Measurements from ENCODE around the gene MTMR2. TPM values are rescaled to one million over a fixed set of nuclear protein-coding genes. Genes with fewer than 3 reads are reported as not detected.

MTMR2 gene
- total RNA-seq, 1 experiment from 2014 or later, result 29.1 TPM

DNA sequence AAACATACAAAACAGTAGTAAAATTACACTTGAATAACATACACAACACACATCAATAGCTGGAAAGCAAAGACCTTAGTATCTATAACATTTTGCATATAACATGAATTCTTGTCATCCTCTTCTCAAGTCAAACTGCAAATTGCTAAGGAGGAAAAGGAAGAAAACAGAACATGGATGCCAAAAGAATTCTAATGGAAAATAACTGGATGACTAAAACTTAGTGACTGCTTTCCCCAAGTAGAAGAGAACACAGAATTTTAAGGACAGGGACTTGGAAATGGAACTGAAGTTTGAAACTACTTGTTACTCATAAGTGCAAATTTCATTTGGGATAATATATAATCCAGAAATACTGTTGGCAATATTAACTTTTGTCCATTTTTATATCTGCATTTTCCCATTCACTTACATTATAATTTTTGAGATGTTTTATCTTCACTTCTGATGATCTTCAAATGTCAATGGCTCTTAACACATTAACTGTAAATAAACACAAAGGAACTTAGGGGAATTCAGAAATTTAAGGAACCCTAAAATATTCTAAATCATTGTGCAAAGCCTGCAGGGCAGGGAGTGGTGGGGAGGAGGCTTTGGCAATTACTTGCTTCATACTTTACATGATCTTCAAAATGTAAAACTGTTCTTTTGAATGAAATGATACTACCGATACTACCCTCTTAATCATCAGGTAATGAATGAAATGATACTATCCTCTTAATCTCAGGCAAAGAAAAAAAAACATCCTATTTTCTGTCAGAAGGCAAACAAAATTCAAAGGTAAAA, 9.9 kb downstream of the MTMR2 start:
- Histone ChIP-seq H3K79me2 (ENCODE audit: insufficient read depth, low read length) (peaks cover 76% of the 10 kb centered on the region), H3K4me3 (replicated peaks in 1 of 2; ENCODE audit: low read depth in 1 of 2, low read length in 2 of 2) (no peak overlapping the region), H3K36me3 (ENCODE audit: control insufficient read depth in 1 of 2, insufficient read depth in 2 of 2, low read length in 2 of 2) (no peaks in the 10 kb centered on the region), H3K4me2 (ENCODE audit: low read length) (no peak overlapping the region), H4K20me1 (ENCODE audit: insufficient read depth) (no peaks in the 10 kb centered on the region), H3K27ac (ENCODE audit: low read depth, low read length) (no peak overlapping the region), H3K9me3 (ENCODE audit: control insufficient read depth in 1 of 2, insufficient read depth in 1 of 2, low read depth in 1 of 2, low read length in 2 of 2) (no peaks in the 10 kb centered on the region), H2AFZ (ENCODE audit: low read depth, low read length, poor library complexity, severe bottlenecking) (no peak overlapping the region), H3K9ac (ENCODE audit: low read length) (no peak overlapping the region), H3K4me1 (ENCODE audit: control insufficient read depth in 1 of 2, insufficient read depth in 2 of 2, low read length in 2 of 2) (no peaks in the 10 kb centered on the region), H3K9me2 (ENCODE audit: insufficient read depth) (no peaks in the 10 kb centered on the region), H3K27me3 (ENCODE audit: insufficient read depth, low read length) (no peaks in the 10 kb centered on the region)
- RAD21 ChIA-PET (ENCODE audit: low non-redundant PET in 1 of 2, low total read pairs in 2 of 2, uncharacterized antibody in 2 of 2, unreplicated experiment in 2 of 2), result no interaction called here
- intact Hi-C loops (cut with micrococcal nuclease), result no loop called here
- TF ChIP-seq SIN3A (IDR thresholded peaks at IDR 0.05; ENCODE audit: low read depth), result no peak
- no TSS peak for BruUV-seq (replicated peaks)
- CTCF ChIA-PET, result no interaction called here
- DNase-seq (ENCODE audit: low read depth, low spot score), result no peak
- POLR2A ChIA-PET, result no interaction called here
- no peak for ATAC-seq

DNA sequence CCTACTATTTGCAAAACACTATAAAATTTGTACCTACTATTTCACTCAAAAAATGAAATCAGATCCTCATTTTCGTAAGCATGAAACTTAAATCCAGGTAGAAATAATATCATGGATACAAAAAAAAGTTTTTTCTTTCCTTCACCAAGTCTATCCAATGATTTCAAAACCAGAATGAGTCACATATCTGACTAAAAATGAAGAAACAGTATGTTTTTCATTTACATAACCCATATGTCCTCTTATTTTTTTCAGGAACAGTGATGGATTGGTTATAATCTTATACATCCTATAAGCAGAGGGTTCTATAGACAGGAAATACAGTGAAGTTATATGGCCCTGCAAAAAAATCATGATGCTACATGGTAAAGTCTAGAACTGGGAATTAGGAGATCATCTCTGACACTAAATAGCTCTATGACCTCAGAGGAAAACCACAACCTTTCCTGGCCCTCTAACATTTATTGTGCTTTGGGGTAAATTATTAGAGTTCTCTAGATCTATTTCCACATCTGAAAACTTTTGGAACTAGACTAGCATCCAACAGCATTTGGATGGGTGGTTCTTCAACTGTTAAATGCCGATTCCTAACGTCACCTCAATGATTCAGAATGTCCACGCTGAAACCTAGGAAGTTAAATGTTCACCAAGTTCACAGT, 10.9 kb downstream of the MTMR2 start:
- Histone ChIP-seq H3K9me2 (ENCODE audit: insufficient read depth) (no peaks in the 10 kb centered on the region), H3K9me3 (ENCODE audit: control insufficient read depth in 1 of 2, insufficient read depth in 1 of 2, low read depth in 1 of 2, low read length in 2 of 2) (no peaks in the 10 kb centered on the region), H3K36me3 (ENCODE audit: control insufficient read depth in 1 of 2, insufficient read depth in 2 of 2, low read length in 2 of 2) (no peaks in the 10 kb centered on the region), H3K27me3 (ENCODE audit: insufficient read depth, low read length) (no peaks in the 10 kb centered on the region), H3K27ac (ENCODE audit: low read depth, low read length) (no peak overlapping the region), H4K20me1 (ENCODE audit: insufficient read depth) (no peaks in the 10 kb centered on the region), H2AFZ (ENCODE audit: low read depth, low read length, poor library complexity, severe bottlenecking) (no peak overlapping the region), H3K79me2 (ENCODE audit: insufficient read depth, low read length) (peaks cover 75% of the 10 kb centered on the region), H3K9ac (ENCODE audit: low read length) (no peak overlapping the region), H3K4me3 (replicated peaks in 1 of 2; ENCODE audit: low read depth in 1 of 2, low read length in 2 of 2) (no peak overlapping the region), H3K4me1 (ENCODE audit: control insufficient read depth in 1 of 2, insufficient read depth in 2 of 2, low read length in 2 of 2) (no peaks in the 10 kb centered on the region), H3K4me2 (ENCODE audit: low read length) (no peak overlapping the region)
- DNase-seq (ENCODE audit: low read depth, low spot score), result no peak
- ChIA-PET CTCF (no interaction called here), POLR2A (interaction anchor here (1.0 kb wide), 1 partner anchor 11 kb away, joined by 3 read pairs; the partner anchor contains the start of gene MTMR2), RAD21 (ENCODE audit: low non-redundant PET in 1 of 2, low total read pairs in 2 of 2, uncharacterized antibody in 2 of 2, unreplicated experiment in 2 of 2) (no interaction called here)
- no TSS peak for BruUV-seq (replicated peaks)
- TF ChIP-seq FOSL1 (IDR thresholded peaks at IDR 0.05; ENCODE audit: low read depth) (no peak), EZH2phosphoT487 (IDR thresholded peaks at IDR 0.05; ENCODE audit: borderline replicate concordance) (no peak), CBX3 (IDR thresholded peaks at IDR 0.05; ENCODE audit: low read depth) (no peak), SIN3A (IDR thresholded peaks at IDR 0.05; ENCODE audit: low read depth) (no peak), RAD21 (IDR thresholded peaks at IDR 0.05; ENCODE audit: low read depth) (no peak), SP1 (IDR thresholded peaks at IDR 0.05; ENCODE audit: low read depth) (no peak), JUND (IDR thresholded peaks at IDR 0.05) (no peak), POLR2AphosphoS5 (IDR thresholded peaks at IDR 0.05; ENCODE audit: low read depth, low read length) (no peak), CEBPB (IDR thresholded peaks at IDR 0.05; ENCODE audit: low read depth) (no peak), ZNF274 (IDR thresholded peaks at IDR 0.05; ENCODE audit: low read depth, low read length) (no peak), EZH2 (IDR thresholded peaks at IDR 0.05) (no peak), EGR1 (IDR thresholded peaks at IDR 0.05; ENCODE audit: low read depth) (no peak), YY1 (IDR thresholded peaks at IDR 0.05; ENCODE audit: extremely low read depth, insufficient replicate concordance, low read depth, low read length) (no peak), POLR2A (IDR thresholded peaks at IDR 0.05; ENCODE audit: borderline replicate concordance, extremely low read depth, insufficient read depth, insufficient read length) (no peak)
- TF ChIP-seq, protein P1, sequence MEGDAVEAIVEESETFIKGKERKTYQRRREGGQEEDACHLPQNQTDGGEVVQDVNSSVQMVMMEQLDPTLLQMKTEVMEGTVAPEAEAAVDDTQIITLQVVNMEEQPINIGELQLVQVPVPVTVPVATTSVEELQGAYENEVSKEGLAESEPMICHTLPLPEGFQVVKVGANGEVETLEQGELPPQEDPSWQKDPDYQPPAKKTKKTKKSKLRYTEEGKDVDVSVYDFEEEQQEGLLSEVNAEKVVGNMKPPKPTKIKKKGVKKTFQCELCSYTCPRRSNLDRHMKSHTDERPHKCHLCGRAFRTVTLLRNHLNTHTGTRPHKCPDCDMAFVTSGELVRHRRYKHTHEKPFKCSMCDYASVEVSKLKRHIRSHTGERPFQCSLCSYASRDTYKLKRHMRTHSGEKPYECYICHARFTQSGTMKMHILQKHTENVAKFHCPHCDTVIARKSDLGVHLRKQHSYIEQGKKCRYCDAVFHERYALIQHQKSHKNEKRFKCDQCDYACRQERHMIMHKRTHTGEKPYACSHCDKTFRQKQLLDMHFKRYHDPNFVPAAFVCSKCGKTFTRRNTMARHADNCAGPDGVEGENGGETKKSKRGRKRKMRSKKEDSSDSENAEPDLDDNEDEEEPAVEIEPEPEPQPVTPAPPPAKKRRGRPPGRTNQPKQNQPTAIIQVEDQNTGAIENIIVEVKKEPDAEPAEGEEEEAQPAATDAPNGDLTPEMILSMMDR (IDR thresholded peaks at IDR 0.05 in 2 of 3, conservative IDR thresholded peaks at IDR 0.05 in 1 of 3; ENCODE audit: borderline replicate concordance in 1 of 3, insufficient read depth in 1 of 3, low read depth in 2 of 3, low read length in 2 of 3), result no peak
- TF ChIP-seq, protein P2, sequence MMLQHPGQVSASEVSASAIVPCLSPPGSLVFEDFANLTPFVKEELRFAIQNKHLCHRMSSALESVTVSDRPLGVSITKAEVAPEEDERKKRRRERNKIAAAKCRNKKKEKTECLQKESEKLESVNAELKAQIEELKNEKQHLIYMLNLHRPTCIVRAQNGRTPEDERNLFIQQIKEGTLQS (IDR thresholded peaks at IDR 0.05), result no peak
- intact Hi-C loops (cut with micrococcal nuclease), result no loop called here
- ATAC-seq, result no peak
